SK-N-SH (cell line): ENCODE measurements around the gene TRAF4. TPM values are rescaled to one million over a fixed set of nuclear protein-coding genes. Genes with fewer than 3 reads are reported as not detected.
"Not testable (repeated sequence)": the region's sequence is repeated elsewhere in the genome, so short reads cannot be mapped to it uniquely, and the experiment has no call there.

Experiments used
- CTCF ChIA-PET: fragments of 300-600, 350-600 bp; formaldehyde crosslinking; extraction: SDS; loops from one replicate; lab custom pipeline; 2021; lab: Yijun Ruan, JAX
- POLR2A ChIA-PET: fragments of 350-600 bp; sonication (Branson Sonifier 250); formaldehyde crosslinking; extraction: SDS; loops from one replicate; lab custom pipeline; 2020; ENCODE audit warnings: antibody characterized with exemption, inconsistent platforms; lab: Yijun Ruan, JAX
- DNase-seq: peaks from one replicate; pipeline ENCODE4 v3.0.0; 2012
- H2AFZ ChIP-seq: fragments of 200-600 bp; sonication (generic); 2 replicates; pipeline ENCODE4 v1.8.1; 2016; ENCODE audit warnings: antibody characterized with exemption, mild to moderate bottlenecking, low read depth
- H3F3A ChIP-seq: fragments of 200-600 bp; sonication (generic); replicated peaks from 2 replicates; pipeline ENCODE3; 2016; ENCODE audit warnings: antibody characterized with exemption, mild to moderate bottlenecking; ENCODE audit not compliant: insufficient read depth
- H3K27ac ChIP-seq, 2 experiments: fragments of 200-500 bp in 1 of 2; fragments of 200-600 bp in 1 of 2; sonication (Bioruptor generic) in 1 of 2; sonication (generic), shearing (Covaris generic) in 1 of 2; 2 replicates each; pipeline versions ENCODE4 v1.5.1 to v1.6.1; 2014 to 2016; ENCODE audit warnings: low read depth in 2 of 2, inconsistent platforms in 1 of 2, low read length in 1 of 2, mild to moderate bottlenecking in 1 of 2, mixed read lengths in 1 of 2
- H3K27me3 ChIP-seq: fragments of 200-600 bp; sonication (generic), shearing (Covaris generic); 2 replicates; pipeline ENCODE4 v1.6.1; 2016; ENCODE audit warnings: mixed run types; ENCODE audit not compliant: insufficient read depth
- H3K36me3 ChIP-seq, 2 experiments: fragments of 200-500 bp in 1 of 2; fragments of 200-600 bp in 1 of 2; sonication (Bioruptor generic) in 1 of 2; sonication (generic) in 1 of 2; replicated peaks in 1 of 2; 2 replicates each; pipeline versions ENCODE3 to v1.5.1; 2014 to 2016; ENCODE audit warnings: low read length in 1 of 2, mild to moderate bottlenecking in 1 of 2; ENCODE audit not compliant: insufficient read depth in 2 of 2, control insufficient read depth in 1 of 2
- H3K4me1 ChIP-seq, 2 experiments: fragments of 200-500 bp in 1 of 2; fragments of 200-600 bp in 1 of 2; sonication (Bioruptor generic) in 1 of 2; sonication (generic), shearing (Covaris generic) in 1 of 2; 2 replicates each; pipeline versions ENCODE4 v1.5.1 to v1.6.1; 2014 to 2016; ENCODE audit warnings: low read depth in 1 of 2, low read length in 1 of 2, mixed run types in 1 of 2; ENCODE audit not compliant: insufficient read depth in 2 of 2, control insufficient read depth in 1 of 2
- H3K4me2 ChIP-seq: fragments of 200-600 bp; sonication (generic), shearing (Covaris generic); 2 replicates; pipeline ENCODE4 v1.6.1; 2017; ENCODE audit warnings: mixed run types
- H3K4me3 ChIP-seq, 2 experiments: fragments of 200-500 bp in 1 of 2; fragments of 200-600 bp in 1 of 2; sonication (Bioruptor generic) in 1 of 2; sonication (generic), shearing (Covaris generic) in 1 of 2; 2 replicates each; pipeline versions ENCODE4 v1.5.1 to v1.8.1; 2014 to 2016; ENCODE audit warnings: low read depth in 2 of 2, inconsistent platforms in 1 of 2, low read length in 1 of 2, mild to moderate bottlenecking in 1 of 2, mixed read lengths in 1 of 2, moderate library complexity in 1 of 2
- H3K79me2 ChIP-seq: fragments of 200-600 bp; sonication (generic); 2 replicates; pipeline ENCODE4 v1.8.1; 2017; ENCODE audit warnings: mild to moderate bottlenecking; ENCODE audit not compliant: insufficient read depth
- H3K9ac ChIP-seq: fragments of 200-600 bp; sonication (generic); 2 replicates; pipeline ENCODE4 v1.6.1; 2017; ENCODE audit warnings: mixed run types
- H3K9me2 ChIP-seq: fragments of 200-600 bp; sonication (generic); 2 replicates; pipeline ENCODE4 v1.6.1; 2017; ENCODE audit warnings: mixed run types
- H3K9me3 ChIP-seq: fragments of 200-600 bp; sonication (generic); 2 replicates; pipeline ENCODE4 v1.6.1; 2017; ENCODE audit warnings: mixed run types, mild to moderate bottlenecking, moderate library complexity
- H4K20me1 ChIP-seq: fragments of 200-600 bp; sonication (generic); 2 replicates; pipeline ENCODE4 v1.6.1; 2017; ENCODE audit warnings: mild to moderate bottlenecking, mixed run types; ENCODE audit not compliant: insufficient read depth
- CTCF ChIP-seq: fragments of 200-600 bp; sonication (generic); IDR thresholded peaks from 2 replicates; pipeline ENCODE4 v1.6.1; 2017; ENCODE audit warnings: antibody characterized with exemption, mild to moderate bottlenecking, moderate library complexity
- FOXJ3 ChIP-seq: sonication (generic); formaldehyde crosslinking; IDR thresholded peaks from 2 replicates; pipeline ENCODE4 v1.5.1; 2020; ENCODE audit warnings: mild to moderate bottlenecking, missing genetic modification reagents
- GABPA ChIP-seq: IDR thresholded peaks from 2 replicates; pipeline ENCODE4 v1.4.0; 2012; ENCODE audit warnings: low read depth, mild to moderate bottlenecking
- IRF3 ChIP-seq: fragments of 150-350 bp; IDR thresholded peaks from 2 replicates; pipeline ENCODE4 v1.6.1; 2016; ENCODE audit warnings: mild to moderate bottlenecking, low read depth, low read length
- MAX ChIP-seq: IDR thresholded peaks from 2 replicates; pipeline ENCODE4 v1.4.0; 2012; ENCODE audit warnings: low read depth
- MEF2A ChIP-seq: IDR thresholded peaks from 2 replicates; pipeline ENCODE4 v1.4.0; 2012; ENCODE audit warnings: low read depth, borderline replicate concordance
- MXI1 ChIP-seq: IDR thresholded peaks from 2 replicates; pipeline ENCODE4 v1.6.1; 2012; ENCODE audit warnings: mild to moderate bottlenecking, low read depth, low read length, improper control_type of control experiment
- NRF1 ChIP-seq: IDR thresholded peaks from 2 replicates; pipeline ENCODE4 v1.6.1; 2012; ENCODE audit warnings: low read depth, mild to moderate bottlenecking, low read length
- RAD21 ChIP-seq: IDR thresholded peaks from 2 replicates; pipeline ENCODE4 v1.6.1; 2012; ENCODE audit warnings: mild to moderate bottlenecking, low read length
- RFX5 ChIP-seq: IDR thresholded peaks from 2 replicates; pipeline ENCODE4 v1.6.1; 2012; ENCODE audit warnings: mild to moderate bottlenecking, improper control_type of control experiment, low read length
- RXRA ChIP-seq: IDR thresholded peaks from 2 replicates; pipeline ENCODE4 v1.4.0; 2012; ENCODE audit warnings: low read depth, mild to moderate bottlenecking, borderline replicate concordance
- TAF1 ChIP-seq: IDR thresholded peaks from 2 replicates; pipeline ENCODE4 v1.6.1; 2012; ENCODE audit warnings: low read depth, mild to moderate bottlenecking, low read length, moderate library complexity, borderline replicate concordance
- TCF12 ChIP-seq: IDR thresholded peaks from 2 replicates; pipeline ENCODE4 v1.4.0; 2012
- TEAD4 ChIP-seq: IDR thresholded peaks from 2 replicates; pipeline ENCODE4 v1.4.0; 2012; ENCODE audit warnings: mild to moderate bottlenecking, borderline replicate concordance; ENCODE audit not compliant: insufficient read depth
- USF1 ChIP-seq: IDR thresholded peaks from 2 replicates; pipeline ENCODE4 v1.4.0; 2012; ENCODE audit warnings: low read depth, borderline replicate concordance
- USF2 ChIP-seq: fragments of 150-350 bp; IDR thresholded peaks from 2 replicates; pipeline ENCODE4 v1.6.1; 2017; ENCODE audit warnings: antibody characterized with exemption, low read length, low read depth, borderline replicate concordance
- WGBS: methylation state at CpG from one replicate; pipeline ENCODE4 v1.1.6; 2017; ENCODE audit warnings: low lambda C conversion rate; 5-methylcytosine and 5-hydroxymethylcytosine counted together
- polyA plus RNA-seq, 3 experiments: library from polyadenylated mRNA; depleted of rRNA; stranded (reverse); fragments of >200 nt; gene quantifications; 2 replicates each; pipeline ENCODE4 v1.2.3, GENCODE V29; 2012

The TRAF4 gene
- polyA plus RNA-seq, 1 of the 3 experiments (the other 2 are of a cell fraction) = 95.7 TPM

DNA sequence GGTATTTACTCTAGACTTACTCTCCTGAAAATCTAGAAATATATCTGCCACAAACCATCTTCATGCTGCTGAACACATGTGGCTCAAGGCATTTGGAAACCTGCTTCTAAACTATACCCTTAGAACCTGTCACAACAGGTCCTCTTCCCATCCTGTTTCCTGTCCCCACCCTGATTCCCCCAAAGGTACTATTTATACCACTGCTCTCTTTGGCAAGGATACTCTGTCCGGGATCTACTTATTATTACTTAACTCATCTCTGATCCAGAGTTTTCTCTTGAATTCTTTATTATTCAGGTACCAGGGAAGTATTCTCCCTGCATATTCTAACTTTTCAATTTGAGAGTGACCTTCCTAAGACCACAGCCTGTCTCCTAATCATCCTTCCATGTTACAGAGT is 33.4 kb downstream of the TRAF4 start:
- peaks cover 0 to 20% of the 10 kb centered on the region in 2 experiments for H3K36me3 ChIP-seq
- no peak overlapping the region for H3K9ac ChIP-seq
- no peak for DNase-seq
- H3K9me2 ChIP-seq = no peaks in the 10 kb centered on the region
- H3K4me1 ChIP-seq = no peaks in the 10 kb centered on the region
- no peaks in the 10 kb centered on the region for H3K9me3 ChIP-seq
- ChIA-PET CTCF (interaction anchor here (5.3 to 12.6 kb wide), 2 partner anchors 13 kb away, joined by 64 to 82 read pairs; no protein-coding TSS in a partner anchor), POLR2A (interaction anchor here (0.6 kb wide), 1 partner anchor 121 kb away, joined by 3 read pairs; no protein-coding TSS in a partner anchor)
- H2AFZ ChIP-seq = no peak overlapping the region
- H3K27ac ChIP-seq = no peak overlapping the region
- peaks cover 17% of the 10 kb centered on the region; the same call in 1 of the 2 replicates for H4K20me1 ChIP-seq
- no peaks in the 10 kb centered on the region for H3K27me3 ChIP-seq
- peaks cover 7% of the 10 kb centered on the region for H3F3A ChIP-seq
- no peak overlapping the region for H3K4me2 ChIP-seq
- H3K79me2 ChIP-seq = peaks cover 73% of the 10 kb centered on the region
- H3K4me3 ChIP-seq = no peak overlapping the region
- WGBS = 79% methylated on average over 1 of the region's 1 CpG
- TF ChIP-seq TCF12 = no peak
- TF ChIP-seq FOXJ3 (CRISPR knock-in tag) = no peak
- TF ChIP-seq USF2 = no peak
- TF ChIP-seq GABPA = no peak
- TF ChIP-seq MXI1 = no peak
- no peak for TF ChIP-seq MAX
- no peak for TF ChIP-seq RAD21
- no peak for TF ChIP-seq RFX5
- no peak for TF ChIP-seq IRF3
- no peak for TF ChIP-seq NRF1
- TF ChIP-seq TAF1 = no peak
- TF ChIP-seq RXRA = no peak
- TF ChIP-seq USF1 = no peak
- no peak for TF ChIP-seq TEAD4
- no peak for TF ChIP-seq CTCF
- TF ChIP-seq MEF2A = no peak

DNA sequence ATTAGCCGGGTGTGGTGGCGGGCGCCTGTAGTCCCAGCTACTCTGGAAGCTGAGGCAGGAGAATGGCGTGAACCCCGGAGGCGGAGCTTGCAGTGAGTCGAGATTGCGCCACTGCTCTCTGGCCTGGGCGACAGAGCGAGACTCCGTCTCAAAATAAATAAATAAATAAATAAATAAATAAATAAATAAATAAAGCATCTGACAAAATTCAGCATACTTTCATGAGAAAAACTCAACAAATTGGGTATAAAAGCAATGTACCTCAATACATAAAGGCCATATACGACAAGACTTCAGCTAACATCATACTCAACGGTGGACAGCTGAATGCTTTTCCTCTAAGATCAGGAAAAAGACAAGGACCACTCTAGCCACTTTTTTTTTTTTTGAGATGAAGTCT is 35.8 kb downstream of the TRAF4 start:
- POLR2A ChIA-PET = not testable (repeated sequence)
- CTCF ChIA-PET = interaction anchor here (12.6 kb wide), 1 partner anchor 15 kb away, joined by 64 read pairs; no protein-coding TSS in a partner anchor
- peaks cover 17% of the 10 kb centered on the region; the same call in 1 of the 2 replicates for H4K20me1 ChIP-seq

More for the DNA sequence above, 35.8 kb downstream of the TRAF4 start:
- H2AFZ ChIP-seq, DNase-seq, H3K9ac ChIP-seq, H3K27me3 ChIP-seq, H3K4me2 ChIP-seq, H3K9me3 ChIP-seq, H3K9me2 ChIP-seq, H3K27ac ChIP-seq, H3K4me1 ChIP-seq, H3F3A ChIP-seq, H3K4me3 ChIP-seq: not testable (repeated sequence)
- WGBS = 94% methylated on average over 13 of the region's 13 CpGs
- H3K36me3 ChIP-seq = peaks cover 0 to 15% of the 10 kb centered on the region in 2 experiments
- peaks cover 78% of the 10 kb centered on the region for H3K79me2 ChIP-seq
